Stomach (tissue), 4 donors: Measurements from ENCODE around the gene ALK.

Experiments
- EP300 ChIP-seq: sonication (generic); formaldehyde crosslinking; IDR thresholded peaks from one replicate; pipeline ENCODE4 v1.6.1; 2017; ENCODE audit warnings: antibody characterized with exemption
- POLR2A ChIP-seq, 4 donors: fragments of 450-650 bp; IDR thresholded peaks; one replicate each; pipeline ENCODE4 v1.6.1; 2016; ENCODE audit warnings: antibody characterized with exemption in 4 of 4, control low read depth in 2 of 4, mild to moderate bottlenecking in 1 of 4, moderate library complexity in 1 of 4
- TF ChIP-seq, protein P1 (sequence below), 7 experiments: fragments of 450-650 bp in 4 of 7; fragments of 200-600 bp in 3 of 7; sonication (generic) in 3 of 7; IDR thresholded peaks; one replicate each; pipeline ENCODE4 v1.5.1; 2016 to 2019; ENCODE audit warnings: antibody characterized with exemption in 7 of 7, control low read depth in 2 of 7, mild to moderate bottlenecking in 1 of 7

- TF ChIP-seq, protein P1, sequence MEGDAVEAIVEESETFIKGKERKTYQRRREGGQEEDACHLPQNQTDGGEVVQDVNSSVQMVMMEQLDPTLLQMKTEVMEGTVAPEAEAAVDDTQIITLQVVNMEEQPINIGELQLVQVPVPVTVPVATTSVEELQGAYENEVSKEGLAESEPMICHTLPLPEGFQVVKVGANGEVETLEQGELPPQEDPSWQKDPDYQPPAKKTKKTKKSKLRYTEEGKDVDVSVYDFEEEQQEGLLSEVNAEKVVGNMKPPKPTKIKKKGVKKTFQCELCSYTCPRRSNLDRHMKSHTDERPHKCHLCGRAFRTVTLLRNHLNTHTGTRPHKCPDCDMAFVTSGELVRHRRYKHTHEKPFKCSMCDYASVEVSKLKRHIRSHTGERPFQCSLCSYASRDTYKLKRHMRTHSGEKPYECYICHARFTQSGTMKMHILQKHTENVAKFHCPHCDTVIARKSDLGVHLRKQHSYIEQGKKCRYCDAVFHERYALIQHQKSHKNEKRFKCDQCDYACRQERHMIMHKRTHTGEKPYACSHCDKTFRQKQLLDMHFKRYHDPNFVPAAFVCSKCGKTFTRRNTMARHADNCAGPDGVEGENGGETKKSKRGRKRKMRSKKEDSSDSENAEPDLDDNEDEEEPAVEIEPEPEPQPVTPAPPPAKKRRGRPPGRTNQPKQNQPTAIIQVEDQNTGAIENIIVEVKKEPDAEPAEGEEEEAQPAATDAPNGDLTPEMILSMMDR (IDR thresholded peaks at IDR 0.05), result no peak
- TF ChIP-seq POLR2A (IDR thresholded peaks at IDR 0.05) (no peak), EP300 (no peak)
These were observed 473.9 kb downstream of the ALK start for GRCh38 chr2:29447513-29447912.
